Natural killer cell (primary cell): ENCODE results near the gene CDK12. TPM values are rescaled to one million over a fixed set of nuclear protein-coding genes. Genes with fewer than 3 reads are reported as not detected.
A peak's percentile ranks its signal among the peaks of the same experiment; 100 is the strongest.

Source experiments
- ATAC-seq, 3 donors: fragments of 150-1000 bp in 2 of 3; fragments of 200-7000 bp in 1 of 3; cut with Tn5 transposase; 1 replicate in 1 of 3; 2 replicates in 2 of 3; pipeline ENCODE4 v1.10.0; 2021; ENCODE audit warnings: mild to moderate bottlenecking in 2 of 3, moderate library complexity in 2 of 3
- DNase-seq, 2 donors: peaks; one replicate each; pipeline versions ENCODE4 v3.0.0 to v3.0.0-alpha.2; 2013 to 2021; ENCODE audit warnings: mixed read lengths in 1 of 2
- H3K27ac ChIP-seq: one replicate; pipeline ENCODE4 v1.5.1; 2013; ENCODE audit warnings: mild to moderate bottlenecking, low read length
- H3K27me3 ChIP-seq: one replicate; pipeline ENCODE4 v1.6.1; 2013; ENCODE audit warnings: low read length; ENCODE audit not compliant: control insufficient read depth, insufficient read depth
- H3K36me3 ChIP-seq: one replicate; pipeline ENCODE4 v1.6.1; 2013; ENCODE audit warnings: low read length; ENCODE audit not compliant: control insufficient read depth, insufficient read depth
- H3K4me1 ChIP-seq: one replicate; pipeline ENCODE4 v1.6.1; 2013; ENCODE audit warnings: low read length; ENCODE audit not compliant: control insufficient read depth, insufficient read depth
- H3K4me3 ChIP-seq: one replicate; pipeline ENCODE4 v1.5.1; 2013; ENCODE audit warnings: low read length
- H3K9me3 ChIP-seq: one replicate; pipeline ENCODE4 v1.6.1; 2013; ENCODE audit warnings: low read length; ENCODE audit not compliant: control insufficient read depth, insufficient read depth
- H3K27ac Mint-ChIP-seq, 2 donors: one replicate each; pipeline ENCODE4 v1.8.0; 2022; ENCODE audit warnings: mild to moderate bottlenecking in 2 of 2, mixed read lengths in 2 of 2, moderate library complexity in 1 of 2
- H3K27me3 Mint-ChIP-seq, 2 donors: one replicate each; pipeline ENCODE4 v1.8.0; 2022; ENCODE audit warnings: low read depth in 2 of 2, mixed read lengths in 2 of 2
- H3K36me3 Mint-ChIP-seq: one replicate; pipeline ENCODE4 v1.8.0; 2022; ENCODE audit warnings: mixed read lengths
- H3K4me1 Mint-ChIP-seq, 2 donors: one replicate each; pipeline ENCODE4 v1.8.0; 2022; ENCODE audit warnings: mixed read lengths in 2 of 2
- H3K4me3 Mint-ChIP-seq: one replicate; pipeline ENCODE4 v1.8.0; 2022; ENCODE audit warnings: mild to moderate bottlenecking, moderate library complexity, mixed read lengths
- H3K9me3 Mint-ChIP-seq, 2 donors: one replicate each; pipeline ENCODE4 v1.8.0; 2022; ENCODE audit warnings: mixed read lengths in 2 of 2
- CTCF ChIP-seq: fragments of 200-600 bp; IDR thresholded peaks from one replicate; pipeline ENCODE4 v1.8.0; 2022; ENCODE audit warnings: antibody characterized with exemption
- WGBS: methylation state at CpG from one replicate; pipeline ENCODE4 v1.1.7; 2013; ENCODE audit warnings: missing lambda C conversion rate; ENCODE audit not compliant: insufficient coverage; 5-methylcytosine and 5-hydroxymethylcytosine counted together
- intact Hi-C: fragments of 100-400 bp; cut with micrococcal nuclease; formaldehyde crosslinking; loops from one replicate; pipeline ENCODE4 v1.14.2; 2022
- total RNA-seq, 4 donors: library from RNA; stranded (reverse); fragments of 120-200 nt in 1 of 4; gene quantifications; one replicate each; pipeline versions ENCODE4 v1.2.3 to v1.2.4, GENCODE V29; 2013 to 2022

The CDK12 gene
- total RNA-seq, 3 donors from 2014 or later (not counting 1 experiment from before 2014, with no cell fraction given), result 119 to 129 (median 124) TPM

- H3K4me1 Mint-ChIP-seq, result peaks cover 0 to 7% of the 10 kb centered on the region in 2 donors
- DNase-seq (no peak), ATAC-seq (no peak)
- no peak overlapping the region for H3K27ac Mint-ChIP-seq
- no peaks in the 10 kb centered on the region for H3K27me3 Mint-ChIP-seq
- no peak overlapping the region for H3K4me3 Mint-ChIP-seq
- TF ChIP-seq CTCF, result no peak
- H3K36me3 Mint-ChIP-seq, result peaks cover 5% of the 10 kb centered on the region
- H3K36me3 ChIP-seq, result peaks cover 30% of the 10 kb centered on the region
- no peaks in the 10 kb centered on the region for H3K9me3 Mint-ChIP-seq
- no peaks in the 10 kb centered on the region for H3K4me1 ChIP-seq
- H3K4me3 ChIP-seq, result no peak overlapping the region
- intact Hi-C loops, result no loop called here
- H3K9me3 ChIP-seq, result no peaks in the 10 kb centered on the region
- WGBS, result 97% methylated on average over 5 of the region's 7 CpGs
- H3K27ac ChIP-seq, result no peak overlapping the region
- no peaks in the 10 kb centered on the region for H3K27me3 ChIP-seq
Measured at GRCh38 chr17:39562976-39563375, 101.7 kb downstream of the CDK12 start.

DNA sequence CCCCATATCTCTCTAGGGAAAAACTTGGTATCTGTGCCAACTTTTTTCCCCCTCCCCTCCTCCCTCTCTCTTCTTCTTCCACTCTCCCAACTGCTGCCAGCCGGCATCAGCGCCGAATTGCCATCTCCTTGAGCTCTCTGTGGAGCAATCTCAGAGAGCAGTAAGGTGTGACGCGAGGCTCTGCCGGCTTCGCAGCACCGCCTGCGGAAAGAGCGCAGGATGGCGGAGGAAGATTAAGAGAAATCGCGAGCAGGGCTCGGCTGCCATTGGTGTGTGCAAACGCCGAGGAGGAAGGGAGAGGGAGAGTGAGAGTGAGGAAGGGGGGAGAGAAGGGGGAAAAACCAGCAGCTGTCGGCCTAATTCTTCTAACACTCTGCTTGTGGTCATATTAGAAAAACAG, 102.2 kb downstream of the CDK12 start:
- Histone ChIP-seq H3K27ac (no peak overlapping the region), H3K36me3 (peaks cover 26% of the 10 kb centered on the region), H3K27me3 (no peaks in the 10 kb centered on the region), H3K4me3 (no peak overlapping the region), H3K9me3 (no peaks in the 10 kb centered on the region), H3K4me1 (no peaks in the 10 kb centered on the region)
- TF ChIP-seq CTCF, result no peak
- intact Hi-C loops, result no loop called here
- Mint-ChIP-seq H3K4me1 (peaks cover 0 to 7% of the 10 kb centered on the region in 2 donors), H3K27me3 (no peaks in the 10 kb centered on the region), H3K27ac (peak overlapping the region in 1 of 2 donors; percentile 64), H3K9me3 (no peaks in the 10 kb centered on the region), H3K4me3 (no peak overlapping the region), H3K36me3 (peaks cover 5% of the 10 kb centered on the region)
- 45% methylated on average over 17 of the region's 17 CpGs for WGBS
- no peak for DNase-seq
- peak in 1 of 3 donors; percentile 52 for ATAC-seq

GRCh38 chr17:39564211-39564848, 103.0 kb downstream of the CDK12 start:
- H3K4me1 ChIP-seq, result no peaks in the 10 kb centered on the region
- H3K27me3 ChIP-seq, result no peaks in the 10 kb centered on the region
- Mint-ChIP-seq H3K4me1 (peaks cover 0 to 7% of the 10 kb centered on the region in 2 donors), H3K4me3 (no peak overlapping the region), H3K27me3 (no peaks in the 10 kb centered on the region), H3K9me3 (no peaks in the 10 kb centered on the region), H3K36me3 (peaks cover 5% of the 10 kb centered on the region), H3K27ac (peak overlapping the region in 1 of 2 donors; percentile 64)
- peaks cover 26% of the 10 kb centered on the region for H3K36me3 ChIP-seq
- 91% methylated on average over 4 of the region's 4 CpGs for WGBS
- H3K9me3 ChIP-seq, result no peaks in the 10 kb centered on the region
- no peak overlapping the region for H3K27ac ChIP-seq
- ATAC-seq (no peak), DNase-seq (no peak)
- intact Hi-C loops, result no loop called here
- no peak for TF ChIP-seq CTCF
- no peak overlapping the region for H3K4me3 ChIP-seq
